WTC11 (cell line): ENCODE measurements around the gene LDLRAD3. TPM values are rescaled to one million over a fixed set of nuclear protein-coding genes. Genes with fewer than 3 reads are reported as not detected.
A peak's percentile ranks its signal among the peaks of the same experiment; 100 is the strongest.

Experiments used
- ATAC-seq: fragments of 200-7000 bp; cut with Tn5 transposase; 2 replicates; pipeline ENCODE4 v1.10.0; 2021; ENCODE audit warnings: mild to moderate bottlenecking, moderate library complexity
- CTCF ChIA-PET: fragments of 300-600 bp; sonication (Branson Sonifier 250); formaldehyde crosslinking; loops from one replicate; lab custom pipeline; 2021; ENCODE audit warnings: antibody characterized with exemption; lab: Charles Lee
- POLR2A ChIA-PET: fragments of 350-600 bp; sonication (Branson Sonifier 250); formaldehyde crosslinking; loops from one replicate; lab custom pipeline; 2021; ENCODE audit warnings: antibody characterized with exemption; lab: Charles Lee
- DNase-seq: peaks from one replicate; pipeline ENCODE4 v3.0.0; 2021; ENCODE audit warnings: low spot score
- H3K27ac Mint-ChIP-seq: 2 replicates; pipeline ENCODE4 v1.8.0; 2021; ENCODE audit warnings: mixed read lengths
- H3K27me3 Mint-ChIP-seq: 2 replicates; pipeline ENCODE4 v1.8.0; 2021; ENCODE audit warnings: low read depth, mild to moderate bottlenecking, moderate library complexity, mixed read lengths
- H3K36me3 Mint-ChIP-seq: 2 replicates; pipeline ENCODE4 v1.8.0; 2021; ENCODE audit warnings: mixed read lengths
- H3K4me1 Mint-ChIP-seq: 2 replicates; pipeline ENCODE4 v1.8.0; 2022; ENCODE audit warnings: mixed read lengths
- H3K4me3 Mint-ChIP-seq: 2 replicates; pipeline ENCODE4 v1.8.0; 2021; ENCODE audit warnings: mild to moderate bottlenecking, moderate library complexity, mixed read lengths
- H3K9me3 Mint-ChIP-seq: 2 replicates; pipeline ENCODE4 v1.8.0; 2021; ENCODE audit warnings: mixed read lengths
- CBFB ChIP-seq: sonication (generic); formaldehyde crosslinking; IDR thresholded peaks from 2 replicates; pipeline ENCODE4 v1.8.1; 2022; ENCODE audit warnings: mild to moderate bottlenecking, low read depth, missing genetic modification reagents
- CREB1 ChIP-seq: sonication (generic); formaldehyde crosslinking; IDR thresholded peaks from 2 replicates; pipeline ENCODE4 v1.8.0; 2023; ENCODE audit warnings: mild to moderate bottlenecking, missing genetic modification reagents
- EMX1 ChIP-seq: fragments of 250-450 bp; sonication (Bioruptor Pico); IDR thresholded peaks from 2 replicates; pipeline ENCODE4 v1.8.0; 2021; ENCODE audit warnings: mild to moderate bottlenecking
- FOXJ3 ChIP-seq: sonication (generic); formaldehyde crosslinking; IDR thresholded peaks from 2 replicates; pipeline ENCODE4 v1.9.0; 2021; ENCODE audit warnings: missing genetic modification reagents, mild to moderate bottlenecking, borderline replicate concordance
- FOXP4 ChIP-seq: sonication (generic); formaldehyde crosslinking; IDR thresholded peaks from 2 replicates; pipeline ENCODE4 v1.8.0; 2022; ENCODE audit warnings: mild to moderate bottlenecking, missing genetic modification reagents
- GRHL2 ChIP-seq: fragments of 250-450 bp; sonication (Bioruptor Pico); IDR thresholded peaks from 2 replicates; pipeline ENCODE4 v1.8.0; 2022; ENCODE audit warnings: mild to moderate bottlenecking, moderate library complexity; ENCODE audit not compliant: insufficient replicate concordance, severe bottlenecking
- HMGXB4 ChIP-seq: sonication (generic); formaldehyde crosslinking; IDR thresholded peaks from 2 replicates; pipeline ENCODE4 v1.8.1; 2023; ENCODE audit warnings: mild to moderate bottlenecking, moderate library complexity, missing genetic modification reagents
- IRF1 ChIP-seq: sonication (generic); formaldehyde crosslinking; IDR thresholded peaks from 2 replicates; pipeline ENCODE4 v1.8.0; 2023; ENCODE audit warnings: missing genetic modification reagents
- JAZF1 ChIP-seq: fragments of 250-450 bp; sonication (Bioruptor Pico); IDR thresholded peaks from 2 replicates; pipeline ENCODE4 v1.9.0; 2021; ENCODE audit warnings: moderate library complexity, mild to moderate bottlenecking, inconsistent platforms
- JUN ChIP-seq: sonication (generic); formaldehyde crosslinking; IDR thresholded peaks from 2 replicates; pipeline ENCODE4 v1.8.0; 2023; ENCODE audit warnings: mild to moderate bottlenecking, missing genetic modification reagents
- MYBL2 ChIP-seq: sonication (generic); formaldehyde crosslinking; IDR thresholded peaks from 2 replicates; pipeline ENCODE4 v1.8.1; 2023; ENCODE audit warnings: mild to moderate bottlenecking, moderate library complexity, missing genetic modification reagents
- NR3C1 ChIP-seq: sonication (generic); formaldehyde crosslinking; conservative IDR thresholded peaks from 2 replicates; pipeline ENCODE4 v1.8.1; 2023; ENCODE audit warnings: low read depth, mild to moderate bottlenecking, missing genetic modification reagents
- OVOL2 ChIP-seq: fragments of 250-450 bp; sonication (Bioruptor Pico); IDR thresholded peaks from 2 replicates; pipeline ENCODE4 v1.9.0; 2021; ENCODE audit warnings: mild to moderate bottlenecking, borderline replicate concordance
- USF1 ChIP-seq: sonication (generic); formaldehyde crosslinking; IDR thresholded peaks from 2 replicates; pipeline ENCODE4 v1.8.0; 2022; ENCODE audit warnings: mild to moderate bottlenecking, missing genetic modification reagents
- ZNF219 ChIP-seq: sonication (generic); formaldehyde crosslinking; IDR thresholded peaks from 2 replicates; pipeline ENCODE4 v1.8.0; 2023; ENCODE audit warnings: missing genetic modification reagents, mild to moderate bottlenecking, borderline replicate concordance
- ZNF317 ChIP-seq: sonication (generic); formaldehyde crosslinking; IDR thresholded peaks from 2 replicates; pipeline ENCODE4 v1.8.1; 2023; ENCODE audit warnings: low read depth, mild to moderate bottlenecking, moderate library complexity, missing genetic modification reagents, borderline replicate concordance
- total RNA-seq: library from RNA; stranded (reverse); gene quantifications from 3 replicates; pipeline ENCODE4 v1.2.3, GENCODE V29; 2021
- TF ChIP-seq, protein P1 (sequence below): sonication (generic); formaldehyde crosslinking; conservative IDR thresholded peaks from 2 replicates; pipeline ENCODE4 v1.8.1; 2023; ENCODE audit warnings: mild to moderate bottlenecking, low read depth, missing genetic modification reagents, moderate library complexity
- TF ChIP-seq, protein P2 (sequence below): sonication (generic); formaldehyde crosslinking; IDR thresholded peaks from 2 replicates; pipeline ENCODE4 v1.8.1; 2022; ENCODE audit warnings: mild to moderate bottlenecking, moderate library complexity, missing genetic modification reagents
- TF ChIP-seq, protein P3 (sequence below): sonication (generic); formaldehyde crosslinking; IDR thresholded peaks from 2 replicates; pipeline ENCODE4 v1.8.1; 2023; ENCODE audit warnings: mild to moderate bottlenecking, missing genetic modification reagents

The LDLRAD3 gene
- total RNA-seq, 1 experiment from 2014 or later, result 14.5 TPM

GRCh38 chr11:35980686-35981390 lies 37.0 kb downstream of the LDLRAD3 start:
- H3K36me3 Mint-ChIP-seq, result peaks cover 34% of the 10 kb centered on the region
- CTCF ChIA-PET, result interaction anchor here (0.9 to 1.7 kb wide), 3 partner anchors 61 to 159 kb away, joined by 3 to 17 read pairs (median 3); no protein-coding TSS in a partner anchor

GRCh38 chr11:35981581-35981980 lies 37.7 kb downstream of the LDLRAD3 start:
- 0 out of 2 replicates have a peak overlapping the region, but pooled peaks have one; percentile 8 for H3K4me3 Mint-ChIP-seq
- ChIA-PET CTCF (interaction anchor here (1.0 to 1.7 kb wide), 2 partner anchors 88 to 160 kb away, joined by 3 to 17 read pairs; no protein-coding TSS in a partner anchor), POLR2A (no interaction called here)
- H3K27ac Mint-ChIP-seq, result peak overlapping the region; percentile 61; the same call in 1 of the 2 replicates
- no peaks in the 10 kb centered on the region for H3K27me3 Mint-ChIP-seq
- H3K9me3 Mint-ChIP-seq, result peaks cover 18% of the 10 kb centered on the region
- ATAC-seq (no peak), DNase-seq (no peak)
- H3K4me1 Mint-ChIP-seq, result peaks cover 61% of the 10 kb centered on the region
- H3K36me3 Mint-ChIP-seq, result peaks cover 28% of the 10 kb centered on the region
- no peak for TF ChIP-seq ZNF317 (CRISPR knock-in tag)
- TF ChIP-seq CREB1 (CRISPR knock-in tag), result no peak
- TF ChIP-seq, protein P1, sequence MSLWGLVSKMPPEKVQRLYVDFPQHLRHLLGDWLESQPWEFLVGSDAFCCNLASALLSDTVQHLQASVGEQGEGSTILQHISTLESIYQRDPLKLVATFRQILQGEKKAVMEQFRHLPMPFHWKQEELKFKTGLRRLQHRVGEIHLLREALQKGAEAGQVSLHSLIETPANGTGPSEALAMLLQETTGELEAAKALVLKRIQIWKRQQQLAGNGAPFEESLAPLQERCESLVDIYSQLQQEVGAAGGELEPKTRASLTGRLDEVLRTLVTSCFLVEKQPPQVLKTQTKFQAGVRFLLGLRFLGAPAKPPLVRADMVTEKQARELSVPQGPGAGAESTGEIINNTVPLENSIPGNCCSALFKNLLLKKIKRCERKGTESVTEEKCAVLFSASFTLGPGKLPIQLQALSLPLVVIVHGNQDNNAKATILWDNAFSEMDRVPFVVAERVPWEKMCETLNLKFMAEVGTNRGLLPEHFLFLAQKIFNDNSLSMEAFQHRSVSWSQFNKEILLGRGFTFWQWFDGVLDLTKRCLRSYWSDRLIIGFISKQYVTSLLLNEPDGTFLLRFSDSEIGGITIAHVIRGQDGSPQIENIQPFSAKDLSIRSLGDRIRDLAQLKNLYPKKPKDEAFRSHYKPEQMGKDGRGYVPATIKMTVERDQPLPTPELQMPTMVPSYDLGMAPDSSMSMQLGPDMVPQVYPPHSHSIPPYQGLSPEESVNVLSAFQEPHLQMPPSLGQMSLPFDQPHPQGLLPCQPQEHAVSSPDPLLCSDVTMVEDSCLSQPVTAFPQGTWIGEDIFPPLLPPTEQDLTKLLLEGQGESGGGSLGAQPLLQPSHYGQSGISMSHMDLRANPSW (CRISPR knock-in tag), result no peak
- TF ChIP-seq EMX1 (CRISPR knock-in tag), result no peak
- no peak for TF ChIP-seq IRF1
- no peak for TF ChIP-seq JUN

More at GRCh38 chr11:35980686-35981390, 37.0 kb downstream of the LDLRAD3 start:
- POLR2A ChIA-PET, result no interaction called here
- Mint-ChIP-seq H3K4me3 (0 out of 2 replicates have a peak overlapping the region, but pooled peaks have one; percentile 8), H3K9me3 (peaks cover 24% of the 10 kb centered on the region), H3K27me3 (no peaks in the 10 kb centered on the region), H3K4me1 (peaks cover 53% of the 10 kb centered on the region), H3K27ac (peak overlapping the region; percentile 61; the same call in 1 of the 2 replicates)
- no peak for DNase-seq
- TF ChIP-seq FOXJ3 (CRISPR knock-in tag) (no peak), HMGXB4 (no peak), EMX1 (CRISPR knock-in tag) (no peak), USF1 (CRISPR knock-in tag) (no peak), OVOL2 (CRISPR knock-in tag) (no peak), NR3C1 (no peak), CBFB (no peak), FOXP4 (CRISPR knock-in tag) (no peak), MYBL2 (CRISPR knock-in tag) (no peak), GRHL2 (CRISPR knock-in tag) (no peak), JAZF1 (no peak), ZNF219 (CRISPR knock-in tag) (no peak)
- TF ChIP-seq, protein P2, sequence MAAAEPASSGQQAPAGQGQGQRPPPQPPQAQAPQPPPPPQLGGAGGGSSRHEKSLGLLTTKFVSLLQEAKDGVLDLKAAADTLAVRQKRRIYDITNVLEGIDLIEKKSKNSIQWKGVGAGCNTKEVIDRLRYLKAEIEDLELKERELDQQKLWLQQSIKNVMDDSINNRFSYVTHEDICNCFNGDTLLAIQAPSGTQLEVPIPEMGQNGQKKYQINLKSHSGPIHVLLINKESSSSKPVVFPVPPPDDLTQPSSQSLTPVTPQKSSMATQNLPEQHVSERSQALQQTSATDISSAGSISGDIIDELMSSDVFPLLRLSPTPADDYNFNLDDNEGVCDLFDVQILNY (CRISPR knock-in tag), result no peak
- TF ChIP-seq, protein P3, sequence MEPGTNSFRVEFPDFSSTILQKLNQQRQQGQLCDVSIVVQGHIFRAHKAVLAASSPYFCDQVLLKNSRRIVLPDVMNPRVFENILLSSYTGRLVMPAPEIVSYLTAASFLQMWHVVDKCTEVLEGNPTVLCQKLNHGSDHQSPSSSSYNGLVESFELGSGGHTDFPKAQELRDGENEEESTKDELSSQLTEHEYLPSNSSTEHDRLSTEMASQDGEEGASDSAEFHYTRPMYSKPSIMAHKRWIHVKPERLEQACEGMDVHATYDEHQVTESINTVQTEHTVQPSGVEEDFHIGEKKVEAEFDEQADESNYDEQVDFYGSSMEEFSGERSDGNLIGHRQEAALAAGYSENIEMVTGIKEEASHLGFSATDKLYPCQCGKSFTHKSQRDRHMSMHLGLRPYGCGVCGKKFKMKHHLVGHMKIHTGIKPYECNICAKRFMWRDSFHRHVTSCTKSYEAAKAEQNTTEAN, result no peak
- no peak for ATAC-seq
